HFF-Myc (cell line): ENCODE results near the gene GARIN5B.
A peak's percentile ranks its signal among the peaks of the same experiment; 100 is the strongest.
"Not testable (repeated sequence)": the region's sequence is repeated elsewhere in the genome, so short reads cannot be mapped to it uniquely, and the experiment has no call there.

ENCODE experiments used
- DNase-seq: peaks from one replicate; pipeline ENCODE4 v3.0.0-alpha.2; 2011; ENCODE audit warnings: low read depth; ENCODE audit errors: extremely low read depth
- H3K4me3 ChIP-seq: replicated peaks from 2 replicates; pipeline ENCODE4 v1.5.1; 2011; ENCODE audit warnings: low read depth, mild to moderate bottlenecking, control low read depth, low read length
- CTCF ChIP-seq: IDR thresholded peaks from 2 replicates; pipeline ENCODE4 v1.5.1; 2012; ENCODE audit warnings: mild to moderate bottlenecking, low read depth, low read length, control low read depth; ENCODE audit errors: missing control alignments

Gene GARIN5B

GRCh38 chr19:55362990-55363716, at the start of gene GARIN5B:
GARIN5B (minus strand) TSS chr19:55363260; CDS start chr19:55363066, 194 bp downstream.
- DNase-seq = no peak
- TF ChIP-seq CTCF = no peak
- H3K4me3 ChIP-seq = no peak within 1 kb of the TSS

DNA sequence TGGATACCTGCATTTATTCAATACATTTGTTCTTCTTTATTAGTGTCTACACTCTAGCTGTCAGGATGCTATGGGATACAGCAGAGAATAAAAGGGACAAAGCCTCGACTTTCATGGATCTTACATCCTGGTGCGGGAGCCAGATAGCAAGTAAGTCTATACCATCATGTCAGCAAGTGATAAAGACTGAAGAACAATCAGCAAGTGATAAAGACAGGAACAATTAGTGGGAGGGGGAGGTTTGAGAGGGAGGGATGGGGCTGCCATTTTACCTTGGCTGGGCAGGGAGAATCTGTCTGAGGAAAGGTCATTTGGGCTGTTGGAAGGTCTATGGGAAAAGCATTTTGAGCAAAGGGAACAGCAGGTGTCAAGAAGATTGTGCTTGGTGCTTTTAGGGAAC, 47.1 kb upstream of the GARIN5B start:
- no peak for DNase-seq
- no peak for TF ChIP-seq CTCF
- H3K4me3 ChIP-seq = no peak overlapping the region

- DNase-seq, H3K4me3 ChIP-seq: not testable (repeated sequence)
These were observed 46.1 kb upstream of the GARIN5B start for GRCh38 chr19:55409179-55409578.

DNA sequence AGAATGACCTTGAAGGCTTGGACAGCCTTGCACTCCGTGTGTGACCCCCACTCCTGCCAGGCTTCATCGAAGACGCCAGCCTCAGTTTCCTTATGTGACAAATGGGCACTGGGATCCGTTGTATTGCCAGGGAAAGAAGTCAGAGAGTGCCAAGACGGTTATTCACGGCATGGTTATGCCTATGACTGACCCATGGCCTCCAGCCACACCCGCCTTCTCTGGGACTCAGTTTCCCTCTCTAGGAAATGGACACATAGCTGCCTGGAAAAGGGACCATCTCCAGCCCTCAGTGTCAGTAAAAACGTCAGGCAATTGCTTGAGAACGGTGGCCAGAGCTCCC, 45.4 kb upstream of the GARIN5B start:
- peak overlapping the region; percentile 14 for H3K4me3 ChIP-seq
- DNase-seq = no peak
- TF ChIP-seq CTCF = no peak

DNA sequence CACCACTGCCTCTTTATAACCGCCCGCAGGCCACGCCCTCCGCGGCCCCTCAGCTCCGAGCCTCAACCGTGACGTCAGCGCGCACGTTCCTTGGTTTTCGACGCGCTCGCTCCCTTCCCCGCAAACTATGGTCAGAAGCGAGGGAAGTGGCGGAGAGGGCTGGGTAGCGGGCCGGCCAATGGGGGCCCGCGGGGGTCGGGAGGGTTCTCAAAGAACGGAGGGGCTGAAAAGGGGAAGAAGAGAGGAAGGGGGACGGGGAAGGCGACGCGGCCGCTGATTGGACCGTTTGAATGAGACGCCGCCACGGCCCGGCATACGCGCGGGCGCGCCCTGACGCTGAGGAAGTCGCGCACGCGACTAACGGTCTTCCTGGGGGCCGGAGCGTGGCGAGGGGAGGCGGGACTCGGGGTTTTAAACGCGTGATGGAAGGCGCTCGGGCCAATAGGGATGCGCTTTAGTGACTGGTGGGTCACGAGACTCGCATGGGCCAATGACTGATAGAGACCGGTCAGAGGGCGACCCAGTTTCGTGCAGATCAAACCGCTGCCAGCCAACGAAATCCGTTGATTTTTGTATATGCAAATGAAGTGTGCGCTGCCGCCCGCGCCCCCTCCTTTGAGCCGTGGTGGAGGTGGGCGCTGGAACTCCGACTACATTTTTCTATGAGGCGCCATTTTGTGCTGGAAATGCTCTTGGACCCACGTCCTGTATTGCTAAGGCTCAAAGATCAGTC, 44.9 kb upstream of the GARIN5B start:
- TF ChIP-seq CTCF = no peak
- H3K4me3 ChIP-seq = peak overlapping the region; percentile 90
- peak; percentile 99 for DNase-seq

- DNase-seq = not testable (repeated sequence)
- H3K4me3 ChIP-seq = peak within 1 kb of the TSS; percentile 90
These were observed 44.4 kb upstream of the GARIN5B start, which contains the start of gene UBE2S for GRCh38 chr19:55407550-55407799. UBE2S (minus strand) TSS chr19:55407788; CDS start chr19:55407589, 199 bp downstream.

DNA sequence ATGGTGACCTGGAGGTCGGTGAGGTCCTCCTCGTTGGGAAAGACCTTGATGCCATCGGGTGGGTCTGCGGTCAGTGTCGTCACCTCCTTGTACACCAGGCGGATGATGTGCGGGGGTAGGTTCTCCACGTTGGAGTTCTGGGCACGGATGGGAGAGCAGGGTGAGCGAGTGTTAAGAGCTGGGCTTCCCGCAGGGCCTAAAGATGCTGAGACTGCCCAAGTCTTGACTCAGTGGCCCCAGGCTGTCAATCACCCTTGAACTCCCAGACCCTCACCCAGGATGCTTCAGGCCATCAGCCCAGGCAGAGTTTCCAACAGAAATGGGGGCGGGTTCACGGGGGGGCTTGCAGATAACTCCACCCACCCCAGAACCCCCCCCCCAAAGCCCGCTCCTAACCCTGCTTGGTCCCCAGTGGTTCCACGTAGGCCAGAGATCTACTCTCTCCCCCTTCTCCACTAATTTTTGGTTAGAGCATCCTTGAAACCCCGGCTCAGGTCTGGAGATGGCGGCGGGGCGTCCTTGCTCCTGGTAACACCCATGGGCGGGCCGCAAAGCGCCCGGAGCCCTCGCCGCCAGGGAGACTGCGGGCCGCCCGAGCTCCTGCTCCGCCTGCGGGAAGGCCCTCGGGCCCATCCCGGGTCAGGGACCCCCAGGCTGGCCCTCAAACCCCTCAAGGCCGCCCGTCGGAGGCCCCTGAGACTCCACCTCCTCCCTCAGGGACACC, 43.9 kb upstream of the GARIN5B start:
- TF ChIP-seq CTCF = no peak
- no peak for DNase-seq
- peak overlapping the region; percentile 90 for H3K4me3 ChIP-seq
